Pancreas (tissue), 10 donors: ENCODE results near the gene MAP7. TPM values are rescaled to one million over a fixed set of nuclear protein-coding genes. Genes with fewer than 3 reads are reported as not detected.

Experiments used
- ATAC-seq, 4 donors: fragments of 200-7000 bp; cut with Tn5 transposase; one replicate each; pipeline versions ENCODE4 v1.8.0 to v1.9.1; 2020; ENCODE audit warnings: mild to moderate bottlenecking in 4 of 4, moderate library complexity in 4 of 4
- DNase-seq, 6 donors: peaks; one replicate each; pipeline ENCODE4 v3.0.0-alpha.2; 2020
- FAIRE-seq: peaks from 2 replicates; lab custom pipeline; 2012; peaks lifted over from hg19 to GRCh38; lab: Jason Lieb, UNC
- H3K27ac ChIP-seq, 4 donors: fragments of 200-600 bp; sonication (generic); 1 replicate in 3 of 4; 2 replicates in 1 of 4; pipeline versions ENCODE4 v1.5.0 to v1.8.0; 2020
- H3K27me3 ChIP-seq, 4 donors: fragments of 200-600 bp; one replicate each; pipeline ENCODE4 v1.8.0; 2021
- H3K36me3 ChIP-seq, 3 donors: fragments of 200-600 bp; sonication (generic) in 1 of 3; one replicate each; pipeline versions ENCODE4 v1.5.0 to v1.8.0; 2020 to 2021
- H3K4me1 ChIP-seq, 3 donors: fragments of 200-600 bp; one replicate each; pipeline ENCODE4 v1.8.0; 2021
- H3K4me3 ChIP-seq, 4 donors: fragments of 200-600 bp; sonication (generic) in 2 of 4; one replicate each; pipeline versions ENCODE4 v1.5.0 to v1.8.0; 2020 to 2021
- H3K9me3 ChIP-seq, 4 donors: fragments of 200-600 bp; one replicate each; pipeline ENCODE4 v1.8.0; 2021
- CTCF ChIP-seq, 4 donors: fragments of 200-600 bp; sonication (generic) in 3 of 4; IDR thresholded peaks; one replicate each; pipeline versions ENCODE4 v1.5.0 to v1.8.0; 2021; ENCODE audit warnings: antibody characterized with exemption in 4 of 4
- WGBS, 2 donors: extraction: QIAGEN DNeasy Blood & Tissue Kit; methylation state at CpG; one replicate each; pipeline ENCODE4 v1.1.7; 2013; 5-methylcytosine and 5-hydroxymethylcytosine counted together
- intact Hi-C, 3 donors: fragments of 100-400 bp; cut with DNase I; formaldehyde crosslinking; loops; one replicate each; pipeline versions ENCODE4 v1.11.1 to v1.14.2; 2022
- polyA plus RNA-seq, 2 donors: library from polyadenylated mRNA; stranded (reverse); fragments of 200-250 nt; gene quantifications; one replicate each; pipeline ENCODE4 v1.2.3, GENCODE V29; 2013
- total RNA-seq, 6 donors: library from RNA; stranded (reverse); fragmentation: NEBNext Ultra II Directional in 4 of 6; extraction: Animal tissue kit (Norgen Biotek cat#: 25700) in 4 of 6; gene quantifications; one replicate each; pipeline versions ENCODE4 v1.2.1 to v1.2.4, GENCODE V29; 2021 to 2023
- donor health status: healthy with polysubstance abuse.
- donor health status: DM: no; HTN: no; CAD: no; lungs with moderate emphysema.
- donor health status: DM: no; HTN: no; CAD: no.
- donor health status: control.
- donor health status: control.
- donor health status: Bipolar disorder and iron deficiency.
- donor health status: DM: yes; HTN: yes; CAD: no.
- donor health status: DM: no; HTN: no; CAD: no.
- donor health status: DM: no; HTN: no; CAD: no.
- donor health status: DM: yes; HTN: yes; CAD: no.

Gene MAP7
- total and polyA plus RNA-seq, 8 donors: 10.7 to 37.9 (median 24.9) TPM

- ATAC-seq: no peak
- intact Hi-C loops: no loop called here
- Histone ChIP-seq H3K9me3 (no peaks in the 10 kb centered on the region), H3K4me3 (no peak overlapping the region), H3K4me1 (no peaks in the 10 kb centered on the region), H3K27me3 (no peaks in the 10 kb centered on the region), H3K27ac (no peak overlapping the region), H3K36me3 (peaks cover 0 to 15% (median 0%) of the 10 kb centered on the region in 3 donors)
- TF ChIP-seq CTCF (IDR thresholded peaks at IDR 0.05): no peak
- WGBS, 2 donors: 71 to 73% methylated on average over 2 of the region's 2 CpGs
- FAIRE-seq: no peak
- DNase-seq: no peak
Measured at GRCh38 chr6:136344420-136344819, 205.8 kb downstream of the MAP7 start.

GRCh38 chr6:136343700-136344099 lies 206.5 kb downstream of the MAP7 start:
- Histone ChIP-seq H3K4me3 (no peak overlapping the region), H3K27me3 (no peaks in the 10 kb centered on the region), H3K4me1 (no peaks in the 10 kb centered on the region), H3K27ac (no peak overlapping the region), H3K36me3 (peaks cover 0 to 15% (median 0%) of the 10 kb centered on the region in 3 donors), H3K9me3 (no peaks in the 10 kb centered on the region)
- ATAC-seq (no peak), DNase-seq (no peak), FAIRE-seq (no peak)
- intact Hi-C loops: no loop called here
- WGBS, 2 donors: 81 to 89% methylated on average over 1 of the region's 1 CpG
- no peak for TF ChIP-seq CTCF (IDR thresholded peaks at IDR 0.05)

- 46 to 50% methylated on average over 2 of the region's 2 CpGs for WGBS, 2 donors
- H3K27me3 ChIP-seq: no peaks in the 10 kb centered on the region
- H3K36me3 ChIP-seq: peaks cover 0 to 15% (median 0%) of the 10 kb centered on the region in 3 donors
- no peak for FAIRE-seq
- no peak for DNase-seq
- TF ChIP-seq CTCF (IDR thresholded peaks at IDR 0.05): no peak
- no peaks in the 10 kb centered on the region for H3K9me3 ChIP-seq
- no peak overlapping the region for H3K4me3 ChIP-seq
- no peak for ATAC-seq
- no peaks in the 10 kb centered on the region for H3K4me1 ChIP-seq
- H3K27ac ChIP-seq: no peak overlapping the region
- intact Hi-C loops: no loop called here
Measured at GRCh38 chr6:136343275-136343674, 206.9 kb downstream of the MAP7 start.

- DNase-seq (no peak), FAIRE-seq (no peak), ATAC-seq (peak in 2 of 4 donors; percentile 39 to 43)
- 66 to 84% methylated on average over 3 of the region's 3 CpGs for WGBS, 2 donors
- no peak overlapping the region for H3K4me3 ChIP-seq
- no peak for TF ChIP-seq CTCF (IDR thresholded peaks at IDR 0.05)
- H3K4me1 ChIP-seq: no peaks in the 10 kb centered on the region
- H3K36me3 ChIP-seq: peaks cover 0 to 15% (median 0%) of the 10 kb centered on the region in 3 donors
- H3K9me3 ChIP-seq: no peaks in the 10 kb centered on the region
- no peaks in the 10 kb centered on the region for H3K27me3 ChIP-seq
- intact Hi-C loops: no loop called here
- no peak overlapping the region for H3K27ac ChIP-seq
Measured at GRCh38 chr6:136341967-136342366, 208.3 kb downstream of the MAP7 start.

GRCh38 chr6:136341367-136341766 lies 208.9 kb downstream of the MAP7 start:
- WGBS, 2 donors: 94 to 95% methylated on average over 3 of the region's 3 CpGs
- H3K27ac ChIP-seq: no peak overlapping the region
- H3K4me3 ChIP-seq: no peak overlapping the region
- no peaks in the 10 kb centered on the region for H3K27me3 ChIP-seq
- peaks cover 0 to 6% (median 0%) of the 10 kb centered on the region in 3 donors for H3K4me1 ChIP-seq
- DNase-seq (no peak), FAIRE-seq (no peak), ATAC-seq (no peak)
- no peaks in the 10 kb centered on the region for H3K9me3 ChIP-seq
- intact Hi-C loops: no loop called here
- H3K36me3 ChIP-seq: peaks cover 0 to 15% (median 0%) of the 10 kb centered on the region in 3 donors
- TF ChIP-seq CTCF (IDR thresholded peaks at IDR 0.05): no peak
